IPS-18c (cell line): Measurements from ENCODE around the gene GPR176.
A peak's percentile ranks its signal among the peaks of the same experiment; 100 is the strongest.

Experiments used
- H3K4me3 ChIP-seq: 2 replicates; pipeline ENCODE4 v1.7.0; 2013; ENCODE audit warnings: low read depth, mild to moderate bottlenecking, low read length, moderate library complexity; ENCODE audit not compliant: insufficient read depth
- H3K9me3 ChIP-seq: one replicate; pipeline ENCODE4 v1.6.1; 2013; ENCODE audit warnings: mild to moderate bottlenecking, low read length, moderate library complexity; ENCODE audit not compliant: control insufficient read depth, insufficient read depth

Gene GPR176

DNA sequence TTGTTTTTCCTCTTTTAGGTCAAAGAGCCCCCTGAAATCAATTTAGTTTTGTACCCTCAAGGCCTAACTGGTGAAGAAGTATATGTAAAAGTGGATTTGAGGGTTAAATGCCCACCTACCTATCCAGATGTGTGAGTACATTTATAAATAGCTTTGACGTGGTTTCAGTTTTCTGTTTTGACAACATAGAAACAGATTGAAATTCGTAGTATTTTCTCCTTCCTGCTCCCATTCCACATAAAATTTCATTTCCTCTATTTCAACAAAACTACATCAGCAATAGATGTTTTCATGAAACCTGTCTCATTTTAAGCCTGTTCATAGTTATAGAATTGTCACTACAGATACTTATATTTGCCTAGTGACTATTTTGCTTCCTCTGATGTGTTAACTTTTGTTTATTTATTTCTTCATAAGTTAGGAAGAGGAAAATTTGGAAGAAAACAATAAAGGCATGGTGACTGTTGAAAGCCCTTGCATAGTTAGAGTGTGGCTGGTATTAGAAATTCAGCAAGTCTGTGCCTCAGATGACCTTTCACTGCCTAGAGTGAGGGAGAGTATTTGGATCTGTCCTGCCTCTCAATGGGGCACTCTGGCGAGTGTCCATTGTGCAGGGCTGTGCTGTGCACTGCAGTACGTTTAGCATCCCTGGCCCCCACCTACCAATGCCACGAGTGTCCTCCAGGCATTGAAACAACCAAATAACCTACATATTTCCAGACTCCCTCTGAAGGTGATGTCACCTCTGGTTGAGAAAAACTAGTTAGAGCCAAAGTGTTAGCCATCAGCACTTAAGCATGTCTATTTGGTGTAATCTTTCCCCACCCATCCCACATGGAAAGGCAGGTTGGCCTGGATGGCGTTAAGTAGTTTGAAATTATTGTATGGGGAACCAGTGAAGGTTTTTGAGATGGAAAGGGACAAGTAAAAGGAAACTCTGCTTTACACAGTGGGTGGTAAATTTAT, 19.7 kb upstream of the GPR176 start:
- Histone ChIP-seq H3K4me3 (no peak overlapping the region), H3K9me3 (no peaks in the 10 kb centered on the region)

DNA sequence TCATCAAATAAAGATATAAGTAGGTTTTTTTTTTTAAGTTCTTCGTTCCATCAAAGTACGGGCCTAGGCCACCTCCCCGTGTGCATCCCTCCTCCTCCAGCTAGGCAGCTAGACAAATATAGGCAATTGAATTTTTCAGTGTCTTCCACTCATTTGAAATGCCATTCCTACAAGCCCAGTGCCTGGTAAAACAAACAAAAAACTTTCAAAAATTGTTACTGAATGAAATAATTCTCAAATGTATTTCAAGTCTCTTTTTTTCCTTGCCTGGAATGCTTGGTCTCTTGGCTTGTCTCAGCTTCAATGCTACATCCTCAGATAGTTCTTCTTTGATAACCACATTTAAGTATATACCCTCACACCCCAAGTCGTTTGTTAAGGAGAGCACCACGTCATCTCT, 17.6 kb upstream of the GPR176 start:
- Histone ChIP-seq H3K4me3 (no peak overlapping the region), H3K9me3 (no peaks in the 10 kb centered on the region)

DNA sequence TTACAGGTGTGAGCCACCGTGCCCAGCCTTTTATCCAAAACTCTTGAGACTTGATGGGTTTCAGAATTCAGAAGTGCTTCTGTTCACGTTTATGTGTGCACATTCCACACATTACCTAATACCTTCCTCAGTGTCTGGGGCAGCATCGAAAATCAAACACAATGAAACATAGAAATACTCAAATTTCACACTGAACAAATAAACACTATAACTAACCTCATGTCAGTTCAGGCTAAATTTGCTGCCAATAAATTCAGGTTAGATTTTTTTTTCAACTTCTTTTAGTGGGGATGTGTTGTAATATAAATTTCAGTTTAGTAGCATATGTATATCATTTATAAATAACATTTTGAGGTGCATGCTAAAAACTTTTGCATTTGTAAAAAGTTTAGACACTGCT, 16.6 kb upstream of the GPR176 start:
- H3K4me3 ChIP-seq: no peak overlapping the region
- H3K9me3 ChIP-seq: no peaks in the 10 kb centered on the region

DNA sequence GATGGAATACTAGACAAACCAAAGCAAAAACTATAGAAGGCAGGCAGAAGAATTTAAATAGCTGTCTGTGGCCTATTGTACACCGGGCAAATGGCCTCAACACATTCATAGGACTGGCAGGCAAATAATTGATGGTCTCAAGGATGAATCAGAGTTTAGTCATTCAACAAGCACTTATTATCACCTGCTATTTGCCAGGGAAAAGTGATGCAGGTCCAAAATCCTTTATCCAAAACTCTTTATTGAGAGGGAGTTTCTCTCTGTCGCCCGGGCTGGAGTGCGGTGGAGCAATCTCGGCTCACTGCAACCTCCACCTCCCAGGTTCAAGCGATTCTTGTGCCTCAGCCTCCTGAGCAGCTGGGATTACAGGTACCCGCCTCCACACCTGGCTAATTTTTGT, 16.1 kb upstream of the GPR176 start:
- Histone ChIP-seq H3K9me3 (no peaks in the 10 kb centered on the region), H3K4me3 (no peak overlapping the region)

DNA sequence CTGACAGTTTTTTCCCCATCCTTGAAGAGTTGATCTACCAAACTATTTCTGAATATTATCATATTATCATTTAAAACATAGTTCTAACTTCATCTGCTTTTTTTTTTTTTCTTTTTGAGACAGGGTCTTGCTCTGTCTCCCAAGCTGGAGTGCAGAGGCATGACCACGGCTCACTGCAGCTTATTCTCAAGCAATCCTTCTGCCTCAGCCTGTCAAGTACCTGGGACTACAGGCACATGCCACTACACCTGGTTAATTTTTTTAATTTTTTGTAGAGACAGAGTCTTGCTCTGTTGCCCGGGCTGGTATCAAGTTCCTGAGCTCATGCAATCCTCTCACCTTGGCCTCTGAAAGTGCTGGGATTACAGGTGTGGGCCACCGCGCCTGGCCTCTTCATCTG, 15.2 kb upstream of the GPR176 start:
- Histone ChIP-seq H3K9me3 (no peaks in the 10 kb centered on the region), H3K4me3 (no peak overlapping the region; the same call in 1 of the 2 replicates)

DNA sequence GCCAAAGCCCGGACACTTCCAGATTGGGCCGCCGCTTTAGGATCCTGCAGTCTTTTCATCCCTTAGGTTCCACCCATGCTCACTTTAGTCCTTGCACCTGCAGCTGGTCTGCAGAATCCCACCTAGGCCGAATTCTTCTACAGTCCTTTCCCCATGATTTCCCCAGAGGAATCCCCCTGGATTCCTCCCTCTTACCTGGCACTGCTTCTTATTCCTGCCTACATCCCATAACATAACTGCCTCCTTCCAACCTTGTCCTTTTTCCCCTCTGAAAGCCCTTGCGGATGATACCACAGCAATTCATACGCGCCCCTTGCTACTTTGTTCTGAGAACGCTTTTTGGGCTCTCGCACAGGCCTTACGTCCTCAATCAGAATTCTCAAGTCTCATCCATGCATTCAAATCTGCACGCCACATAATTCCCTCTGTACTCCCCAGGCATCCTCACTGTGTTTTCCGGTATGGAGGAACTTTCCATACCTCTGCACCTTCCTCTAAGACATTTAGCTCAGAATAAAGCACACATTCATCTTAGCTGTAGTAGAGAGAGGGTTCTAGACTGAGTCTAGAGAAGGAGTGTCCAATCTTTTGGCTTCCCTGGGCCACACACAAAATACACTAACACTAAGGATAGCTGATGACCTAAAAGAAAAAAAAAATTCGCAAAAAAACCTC, 14.5 kb upstream of the GPR176 start:
- Histone ChIP-seq H3K4me3 (peak overlapping the region; percentile 72), H3K9me3 (no peaks in the 10 kb centered on the region)

DNA sequence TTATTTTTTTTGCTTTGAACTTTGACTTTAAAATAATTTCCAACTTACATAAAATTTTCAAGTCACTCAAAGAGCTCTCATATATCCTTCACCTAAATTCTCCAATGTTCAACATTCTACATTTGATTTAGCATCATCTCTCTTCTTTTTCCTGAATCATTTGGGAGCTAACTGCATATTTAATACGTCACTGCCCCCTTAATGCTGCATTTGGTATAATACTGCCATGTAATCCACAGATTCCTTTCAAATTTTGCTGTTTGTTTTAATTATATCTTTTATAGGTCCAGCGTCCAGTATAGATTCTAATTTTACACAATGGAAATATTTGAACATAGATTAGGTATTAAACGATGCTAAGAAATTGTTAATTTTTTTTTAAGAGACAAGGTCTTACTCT, 11.5 kb upstream of the GPR176 start:
- Histone ChIP-seq H3K4me3 (no peak overlapping the region), H3K9me3 (no peaks in the 10 kb centered on the region)

DNA sequence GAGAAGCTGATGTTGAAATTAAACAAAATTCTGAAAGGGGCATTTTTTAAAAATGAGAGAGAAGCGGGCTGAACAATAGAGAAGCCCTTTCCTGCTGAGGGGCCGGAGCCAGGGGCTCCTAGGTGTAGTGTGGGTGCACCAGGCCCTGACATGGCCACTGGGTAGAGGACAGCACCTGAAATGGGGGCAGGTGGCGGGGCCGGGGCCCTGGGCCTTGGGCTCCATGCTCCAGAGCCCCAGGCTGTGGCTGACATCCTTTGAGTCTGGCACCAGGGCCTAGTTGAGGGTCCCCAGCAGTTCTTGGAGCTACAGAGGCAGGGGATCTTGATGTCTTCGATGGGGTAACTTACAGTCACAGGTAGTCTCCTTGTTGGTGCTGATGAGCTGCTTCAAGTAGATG, 6.5 kb upstream of the GPR176 start:
- Histone ChIP-seq H3K9me3 (no peaks in the 10 kb centered on the region), H3K4me3 (no peak overlapping the region)

DNA sequence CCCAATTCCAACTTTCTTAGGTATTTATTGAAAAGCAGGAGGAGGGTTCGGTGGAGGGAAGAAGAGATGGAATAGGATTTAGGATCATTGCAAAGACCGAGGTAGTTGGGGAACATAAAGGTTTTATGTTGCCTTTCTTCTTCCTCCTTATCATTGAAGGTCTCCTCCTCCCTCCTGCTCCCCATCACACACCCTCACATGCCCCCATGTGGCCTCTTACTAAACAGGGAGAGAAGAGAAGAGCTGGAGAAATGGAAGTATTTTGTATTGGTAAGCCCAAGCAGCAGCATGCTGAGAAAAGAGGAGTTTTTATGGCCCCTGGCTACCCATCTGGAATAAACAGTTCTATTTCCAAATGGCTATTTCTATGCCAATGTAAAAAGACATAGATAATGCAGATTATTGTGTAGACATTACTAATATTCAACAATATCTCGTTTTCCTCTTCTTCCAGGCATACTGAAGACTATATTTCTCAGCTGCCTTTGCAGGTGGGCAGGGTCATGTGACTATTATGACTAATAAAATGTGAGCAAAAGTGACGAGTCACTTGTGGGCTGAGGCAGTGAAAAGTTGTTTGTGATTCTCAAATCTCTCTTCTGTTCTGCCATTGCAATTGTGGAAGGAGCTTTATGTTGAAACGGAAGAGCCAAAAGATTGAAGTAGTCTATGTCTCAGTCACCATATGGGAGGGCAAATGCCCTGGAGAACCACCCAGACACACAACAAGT, 5.2 kb upstream of the GPR176 start:
- Histone ChIP-seq H3K9me3 (no peaks in the 10 kb centered on the region), H3K4me3 (no peak overlapping the region)

DNA sequence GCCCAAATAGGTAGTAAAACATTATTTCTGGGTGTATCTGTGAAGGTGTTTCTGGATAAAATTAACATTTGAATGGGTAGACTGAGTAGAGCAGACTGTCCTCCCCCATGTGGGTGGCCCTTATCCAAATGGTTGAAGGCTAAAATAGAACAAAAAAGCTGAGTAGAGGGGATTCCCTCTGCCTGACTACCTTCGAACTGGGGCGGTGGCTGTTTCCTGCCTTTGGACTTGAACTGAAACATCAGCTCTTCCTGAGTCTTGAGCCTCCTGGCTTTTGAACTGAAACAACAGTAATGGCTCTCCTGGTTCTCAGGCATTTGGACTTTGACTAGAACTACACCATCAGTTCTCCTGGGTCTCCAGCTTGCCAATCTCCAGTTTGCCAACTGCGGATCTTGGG, 4.4 kb upstream of the GPR176 start:
- no peaks in the 10 kb centered on the region for H3K9me3 ChIP-seq
- H3K4me3 ChIP-seq: no peak overlapping the region

DNA sequence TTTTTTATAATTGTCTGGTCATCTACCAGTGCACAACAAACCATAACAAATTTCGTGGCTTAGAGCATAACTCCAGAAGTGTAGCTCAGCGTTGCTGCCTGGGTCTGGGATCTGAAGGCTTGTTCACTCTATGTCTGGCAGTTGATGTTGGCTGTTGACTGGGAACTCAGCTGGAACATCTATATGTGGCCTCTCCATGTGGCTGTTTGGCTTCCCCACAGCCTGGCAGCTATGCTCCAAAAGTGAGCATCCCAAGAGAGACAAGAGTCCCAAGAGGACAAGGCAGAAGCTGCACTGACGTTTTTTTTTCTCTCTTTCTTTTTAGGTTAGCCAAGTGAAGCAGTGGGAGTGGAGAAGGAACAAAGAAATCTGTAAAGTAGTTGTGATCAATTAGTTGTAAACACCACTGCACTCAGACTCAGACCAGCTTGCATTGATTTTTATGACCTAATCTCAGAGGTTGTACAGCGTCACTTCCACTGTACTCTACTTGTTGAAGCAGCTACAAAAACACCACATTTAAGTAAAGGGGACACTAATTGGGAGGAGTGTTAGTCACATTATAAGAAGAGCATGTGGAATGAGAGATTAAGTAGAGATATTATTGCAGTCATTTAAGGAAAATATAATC, 2.5 kb upstream of the GPR176 start:
- Histone ChIP-seq H3K4me3 (no peak overlapping the region), H3K9me3 (no peaks in the 10 kb centered on the region)

DNA sequence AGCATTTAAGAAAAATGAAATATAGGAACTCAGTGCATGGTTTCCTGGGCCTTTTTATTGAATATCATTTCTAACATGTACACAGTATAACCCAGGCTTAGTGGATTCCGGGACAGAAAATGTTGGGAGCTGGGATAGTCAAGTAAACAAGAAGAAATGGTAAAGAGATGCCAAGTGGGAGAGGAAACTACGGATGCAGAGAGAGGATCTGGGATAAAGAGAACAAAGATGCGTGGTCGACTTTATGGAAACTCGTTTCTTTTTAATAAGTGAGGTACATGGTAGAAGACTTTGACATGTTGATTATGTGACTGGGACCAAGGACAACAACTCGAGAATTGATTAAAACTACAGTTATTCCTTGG, 1.2 kb upstream of the GPR176 start:
- Histone ChIP-seq H3K4me3 (peak overlapping the region; percentile 90), H3K9me3 (no peaks in the 10 kb centered on the region)

DNA sequence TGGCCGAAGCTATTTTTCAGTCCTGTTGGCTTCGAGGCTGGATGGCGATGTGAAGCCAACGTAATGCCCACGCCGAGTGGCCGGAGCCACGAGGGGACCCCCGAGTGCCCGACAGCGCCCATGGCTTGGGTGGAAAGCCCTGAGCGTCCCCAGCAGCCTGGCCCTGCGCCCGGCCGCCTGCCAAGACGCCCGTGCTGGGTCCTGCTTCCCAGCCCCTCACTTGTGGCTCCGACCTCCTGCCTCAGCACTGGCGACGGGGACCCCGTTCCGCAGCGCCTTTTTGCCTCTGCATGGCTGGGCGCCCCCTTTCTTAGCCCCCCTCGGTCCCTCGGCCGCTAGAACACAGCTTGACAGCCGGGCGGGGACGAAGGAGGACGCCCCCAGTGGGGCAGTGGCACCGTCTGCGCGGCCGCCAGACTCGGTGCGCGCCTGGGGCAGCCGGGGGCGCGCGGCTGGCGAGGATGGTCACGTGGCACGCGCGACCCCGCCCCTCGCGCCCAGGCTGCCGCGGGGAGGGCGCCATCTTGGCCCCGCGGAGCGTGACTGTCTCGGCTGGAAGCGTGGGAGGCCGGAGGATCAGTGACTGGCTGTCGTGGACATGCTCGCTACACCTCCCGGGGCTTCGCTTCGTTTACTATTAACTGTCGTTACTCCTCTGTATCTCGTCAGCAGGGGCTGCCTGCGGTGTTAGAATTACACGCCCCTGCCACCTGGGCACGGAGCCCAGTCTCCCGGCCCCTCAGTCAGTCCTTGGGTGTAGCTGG, 626 bp upstream of the GPR176 start:
- peak overlapping the region; percentile 90 for H3K4me3 ChIP-seq
- no peaks in the 10 kb centered on the region for H3K9me3 ChIP-seq

DNA sequence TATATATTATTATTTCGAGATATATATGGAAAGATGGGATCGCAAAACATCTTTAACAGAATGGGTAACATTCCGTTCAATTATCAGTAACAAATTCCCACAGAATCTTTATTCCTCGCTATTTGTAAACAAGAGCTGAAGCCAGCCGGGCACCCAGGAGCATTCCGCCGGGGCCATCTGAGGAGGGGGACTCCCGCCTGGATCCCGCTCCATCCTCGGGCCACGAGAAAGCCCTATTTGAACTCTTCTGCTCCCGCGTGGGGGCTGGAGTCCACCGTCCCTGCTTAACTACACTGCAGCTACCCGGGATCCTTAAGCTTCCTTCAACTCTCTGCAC, 687 bp downstream of the GPR176 start:
- H3K4me3 ChIP-seq: peak overlapping the region; percentile 90

DNA sequence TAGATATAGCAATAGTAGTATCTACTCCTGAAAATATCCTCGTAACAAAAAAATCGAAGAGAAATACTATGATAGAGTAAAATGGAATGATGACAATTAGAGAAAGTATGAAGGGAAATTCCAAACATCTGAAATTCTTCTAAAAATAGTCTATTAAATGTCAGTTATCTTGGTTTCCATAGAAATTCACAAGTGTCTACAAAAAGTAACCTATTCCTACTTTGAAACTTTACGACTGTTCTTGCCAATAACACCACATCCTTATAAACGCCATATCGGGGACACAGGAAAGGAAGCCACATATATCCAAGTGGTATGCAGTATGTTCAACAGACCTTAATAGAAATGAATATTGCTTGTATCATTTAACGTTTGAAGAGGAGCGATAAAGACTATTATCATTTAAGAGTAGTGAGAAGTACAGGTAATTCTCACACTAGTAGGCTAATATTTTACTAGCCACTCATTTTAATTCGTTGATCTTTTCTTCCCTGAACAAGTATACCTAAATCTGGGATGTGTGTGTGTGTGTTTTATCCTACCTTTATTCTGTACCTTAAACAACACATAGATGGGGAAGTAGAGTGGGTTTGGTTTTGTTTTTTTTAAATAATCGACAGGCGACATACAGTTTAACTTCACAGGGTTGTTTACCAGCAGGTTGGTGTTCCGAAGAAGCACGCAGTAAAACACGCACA, 1.2 kb downstream of the GPR176 start:
- Histone ChIP-seq H3K4me3 (peak overlapping the region; percentile 90), H3K9me3 (no peaks in the 10 kb centered on the region)

More for the DNA sequence above, 687 bp downstream of the GPR176 start:
- H3K9me3 ChIP-seq: no peaks in the 10 kb centered on the region

DNA sequence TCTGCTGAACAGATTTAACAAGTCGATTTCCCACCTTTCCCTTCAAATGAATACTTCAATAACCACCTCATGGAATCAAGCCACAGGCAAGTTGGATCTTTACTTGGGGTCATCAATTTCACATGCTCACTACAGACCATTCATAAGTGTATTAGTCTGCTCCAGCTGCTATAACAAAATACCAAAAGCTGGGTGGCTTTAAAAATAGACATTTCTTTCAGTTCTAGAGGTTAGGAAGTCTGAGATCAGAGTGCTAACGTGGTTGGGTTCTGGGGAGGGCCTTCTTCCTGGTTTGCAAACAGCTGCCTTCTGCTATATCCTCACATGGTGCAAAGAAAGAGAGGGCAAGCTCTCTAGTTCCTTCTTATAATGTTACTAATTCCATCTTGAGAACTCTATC, 5.1 kb downstream of the GPR176 start:
- Histone ChIP-seq H3K4me3 (no peak overlapping the region), H3K9me3 (no peaks in the 10 kb centered on the region)
